ENCODE data around the gene TRAPPC2.

The TRAPPC2 gene

DNA sequence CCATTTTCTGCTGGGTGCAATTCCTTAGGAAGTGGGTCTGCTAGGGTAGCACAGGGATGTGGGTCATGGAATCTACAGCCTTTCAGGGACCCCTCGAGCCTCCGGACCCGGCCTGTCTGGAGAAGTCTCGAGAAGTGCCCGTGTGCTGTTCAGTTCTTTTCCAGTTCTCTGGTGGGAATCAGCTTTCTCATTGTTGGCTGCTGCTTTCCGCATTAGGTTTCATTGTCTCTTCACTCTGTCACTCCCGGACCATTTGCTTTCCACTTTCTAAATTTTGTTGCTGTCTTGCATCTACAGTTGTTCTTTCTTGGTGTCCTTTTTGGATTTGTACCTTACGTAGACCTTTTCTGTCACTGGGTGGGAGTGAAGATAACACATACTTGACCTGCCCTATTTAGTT is 39.4 kb downstream of the TRAPPC2 start:
- TF ChIP-seq, protein P1, sequence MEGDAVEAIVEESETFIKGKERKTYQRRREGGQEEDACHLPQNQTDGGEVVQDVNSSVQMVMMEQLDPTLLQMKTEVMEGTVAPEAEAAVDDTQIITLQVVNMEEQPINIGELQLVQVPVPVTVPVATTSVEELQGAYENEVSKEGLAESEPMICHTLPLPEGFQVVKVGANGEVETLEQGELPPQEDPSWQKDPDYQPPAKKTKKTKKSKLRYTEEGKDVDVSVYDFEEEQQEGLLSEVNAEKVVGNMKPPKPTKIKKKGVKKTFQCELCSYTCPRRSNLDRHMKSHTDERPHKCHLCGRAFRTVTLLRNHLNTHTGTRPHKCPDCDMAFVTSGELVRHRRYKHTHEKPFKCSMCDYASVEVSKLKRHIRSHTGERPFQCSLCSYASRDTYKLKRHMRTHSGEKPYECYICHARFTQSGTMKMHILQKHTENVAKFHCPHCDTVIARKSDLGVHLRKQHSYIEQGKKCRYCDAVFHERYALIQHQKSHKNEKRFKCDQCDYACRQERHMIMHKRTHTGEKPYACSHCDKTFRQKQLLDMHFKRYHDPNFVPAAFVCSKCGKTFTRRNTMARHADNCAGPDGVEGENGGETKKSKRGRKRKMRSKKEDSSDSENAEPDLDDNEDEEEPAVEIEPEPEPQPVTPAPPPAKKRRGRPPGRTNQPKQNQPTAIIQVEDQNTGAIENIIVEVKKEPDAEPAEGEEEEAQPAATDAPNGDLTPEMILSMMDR (IDR thresholded peaks at IDR 0.05): no peak

DNA sequence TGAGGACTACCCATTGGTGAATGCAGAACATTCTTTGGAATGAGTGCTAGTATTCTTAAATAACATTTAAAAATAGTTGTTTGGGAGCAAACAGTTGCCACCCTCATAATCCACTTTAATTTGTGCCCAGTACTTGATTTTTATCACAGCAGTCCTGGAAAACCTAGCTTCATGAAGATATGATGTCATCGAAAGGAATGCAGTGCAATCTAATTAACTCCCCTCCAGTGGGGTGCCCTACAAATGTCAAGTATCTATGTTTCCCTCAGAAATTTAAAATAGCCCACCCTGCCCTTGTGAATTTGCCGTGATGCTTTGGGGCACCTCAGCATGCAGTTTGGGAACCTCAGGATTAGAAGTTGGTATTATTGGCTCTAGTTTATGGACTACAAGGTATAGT is 40.1 kb downstream of the TRAPPC2 start:
- TF ChIP-seq, protein P1 (IDR thresholded peaks at IDR 0.05): no peak

DNA sequence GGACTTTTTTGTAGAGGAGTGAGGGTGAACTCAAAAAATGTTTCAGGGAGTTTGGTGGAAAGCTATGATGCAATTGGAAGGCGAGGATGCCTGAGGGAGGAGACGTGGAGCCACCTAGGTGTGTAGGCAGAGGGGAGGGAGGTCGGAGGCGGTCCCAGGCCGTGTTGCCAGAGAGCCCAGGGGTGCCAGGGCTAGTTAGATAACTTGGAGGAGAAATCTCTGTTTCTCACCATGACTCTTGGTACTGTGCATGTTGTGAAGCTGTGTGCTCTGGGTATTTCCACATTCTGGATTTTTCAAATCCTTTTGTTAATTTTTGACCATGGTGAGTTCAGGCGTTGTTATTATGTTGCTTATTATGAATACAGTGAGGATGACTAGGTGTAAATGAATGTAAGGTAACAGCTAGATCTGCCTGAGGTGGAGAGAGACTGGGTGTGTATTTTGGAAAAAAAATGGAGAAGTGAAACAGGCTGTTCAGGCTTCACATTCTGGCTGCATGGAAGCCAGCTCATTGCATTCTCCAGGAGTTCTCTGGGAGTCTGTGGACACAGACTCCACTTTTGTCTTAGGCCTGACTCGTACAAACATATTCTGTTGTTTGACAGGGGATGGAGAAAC is 41.0 kb downstream of the TRAPPC2 start:
- TF ChIP-seq, protein P1 (IDR thresholded peaks at IDR 0.05): no peak

DNA sequence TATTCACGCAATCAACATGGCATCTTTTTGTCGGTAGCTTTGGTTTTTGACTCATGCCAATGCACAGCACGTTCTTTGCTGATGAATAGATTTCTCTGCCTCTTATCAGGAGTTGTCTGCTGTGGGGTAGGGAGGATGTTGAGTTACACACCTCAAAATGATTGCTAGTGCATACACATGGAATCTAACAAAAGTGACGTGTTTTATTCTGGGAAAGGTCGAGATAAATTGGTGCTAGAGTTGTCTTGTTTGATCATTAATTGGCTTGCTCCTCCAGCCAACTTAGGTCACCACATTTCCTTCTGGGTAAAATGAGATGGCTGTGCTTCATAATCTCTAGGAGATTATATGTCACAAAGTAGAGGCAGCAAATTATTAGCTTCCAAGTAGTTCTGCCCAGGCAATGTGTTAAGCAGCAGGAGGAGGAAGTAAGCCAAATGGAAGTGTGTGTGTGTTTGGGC is 41.6 kb downstream of the TRAPPC2 start:
- TF ChIP-seq, protein P1 (IDR thresholded peaks at IDR 0.05): no peak

DNA sequence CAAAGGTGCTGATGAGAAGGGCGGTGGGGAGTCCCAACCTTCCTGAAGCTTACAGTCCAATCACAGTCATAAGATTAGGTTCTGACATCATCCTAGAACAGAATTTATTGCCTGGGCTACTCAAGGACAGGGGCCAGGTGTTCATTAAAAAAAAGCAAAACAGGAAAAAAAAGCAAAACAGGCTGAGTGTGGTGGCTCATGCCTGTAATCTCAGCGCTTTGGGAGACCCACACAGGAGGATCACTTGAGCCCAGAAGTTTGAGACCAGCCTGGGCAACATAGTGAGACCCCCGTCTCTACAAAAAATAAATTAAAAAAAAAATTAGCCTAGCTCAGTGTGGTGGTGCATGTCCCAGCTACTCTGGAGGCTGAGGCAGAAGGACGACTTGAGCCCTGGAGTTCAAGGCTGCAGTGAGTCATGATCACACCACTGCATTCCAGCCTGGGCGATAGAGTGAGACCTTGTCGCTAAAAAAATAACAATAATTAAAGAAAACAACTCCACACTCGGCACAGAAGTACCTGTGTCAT is 42.5 kb downstream of the TRAPPC2 start:
- TF ChIP-seq, protein P1 (IDR thresholded peaks at IDR 0.05): no peak

DNA sequence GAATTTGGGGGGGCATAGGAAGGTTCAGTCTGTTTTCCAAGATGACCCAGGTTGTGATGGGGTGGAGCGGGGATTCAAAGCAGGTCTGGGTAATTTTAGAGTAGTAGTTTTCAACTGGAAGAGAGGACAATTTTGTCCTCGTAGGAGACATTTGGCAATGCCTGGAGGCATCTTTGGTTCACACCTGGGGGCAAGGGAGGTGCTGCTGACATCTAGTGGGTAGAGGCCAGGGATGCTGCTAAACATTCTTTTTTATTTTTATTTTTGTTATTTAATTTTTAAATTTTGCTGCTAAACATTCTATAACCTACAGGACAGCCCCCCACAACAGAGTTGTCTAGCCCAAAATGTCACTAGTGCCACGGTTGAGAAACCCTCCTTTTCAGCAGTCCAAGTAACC is 43.6 kb downstream of the TRAPPC2 start:
- TF ChIP-seq, protein P1 (IDR thresholded peaks at IDR 0.05): peak; percentile 19; the same call in 1 of the 2 replicates

DNA sequence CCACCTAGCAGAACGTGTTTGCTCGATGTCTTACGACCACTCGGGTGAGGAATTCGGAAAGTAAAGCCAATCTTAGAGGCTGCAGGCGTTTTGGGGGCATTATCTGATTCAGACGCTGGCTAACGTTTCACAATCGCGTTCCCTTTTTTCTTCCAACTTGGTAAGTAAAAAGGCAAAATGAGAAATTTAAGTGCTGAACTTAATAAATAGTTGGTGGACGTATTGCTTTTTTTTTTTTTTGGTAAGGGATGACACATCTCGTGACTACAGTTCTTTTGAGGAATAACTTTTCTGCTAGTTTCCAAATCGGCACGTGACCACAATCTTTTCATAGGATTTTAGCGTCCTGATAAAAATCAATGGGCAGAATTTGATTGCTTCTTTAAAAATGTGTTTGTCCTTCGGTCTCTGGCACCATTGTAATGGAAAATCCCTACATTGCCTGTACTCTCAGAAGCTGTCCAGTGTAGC is 44.6 kb downstream of the TRAPPC2 start:
- TF ChIP-seq, protein P1 (IDR thresholded peaks at IDR 0.05): no peak
